Fibroblast of the aortic adventitia (primary cell): Measurements from ENCODE around the gene RAP2A. TPM values are rescaled to one million over a fixed set of nuclear protein-coding genes. Genes with fewer than 3 reads are reported as not detected.

Source experiments
- DNase-seq: peaks from one replicate; pipeline ENCODE4 v3.0.0-alpha.2; 2010; ENCODE audit warnings: low read depth
- H3K4me3 ChIP-seq: 2 replicates; pipeline ENCODE4 v1.5.1; 2011; ENCODE audit warnings: low read depth, mild to moderate bottlenecking, control low read depth, low read length, moderate library complexity
- CTCF ChIP-seq: IDR thresholded peaks from 2 replicates; pipeline ENCODE4 v1.5.1; 2011; ENCODE audit warnings: mild to moderate bottlenecking, low read length, control low read depth, inconsistent platforms; ENCODE audit not compliant: insufficient read depth
- total RNA-seq: library from RNA; depleted of rRNA; stranded (reverse); fragments of >200 nt; gene quantifications from 2 replicates; pipeline ENCODE4 v1.2.3, GENCODE V29; 2012; ENCODE audit warnings: low replicate concordance

RAP2A gene
- total RNA-seq, 1 donor = 29.0 TPM

- H3K4me3 ChIP-seq = no peak overlapping the region
- DNase-seq = no peak
- no peak for TF ChIP-seq CTCF
Measured at GRCh38 chr13:97471711-97472110, 37.7 kb downstream of the RAP2A start.

GRCh38 chr13:97474349-97474980 lies 40.5 kb downstream of the RAP2A start:
- no peak for DNase-seq
- TF ChIP-seq CTCF = no peak
- H3K4me3 ChIP-seq = no peak overlapping the region

- TF ChIP-seq CTCF = no peak
- no peak overlapping the region for H3K4me3 ChIP-seq
- no peak for DNase-seq
Measured at GRCh38 chr13:97475011-97475410, 41.0 kb downstream of the RAP2A start.

- no peak for DNase-seq
- TF ChIP-seq CTCF = no peak
- H3K4me3 ChIP-seq = no peak overlapping the region
Measured at GRCh38 chr13:97477844-97478243, 43.9 kb downstream of the RAP2A start.

- no peak overlapping the region for H3K4me3 ChIP-seq
- DNase-seq = no peak
- TF ChIP-seq CTCF = no peak
Measured at GRCh38 chr13:97478247-97478646, 44.3 kb downstream of the RAP2A start.

- no peak overlapping the region for H3K4me3 ChIP-seq
- no peak for DNase-seq
- no peak for TF ChIP-seq CTCF
Measured at GRCh38 chr13:97483465-97483864, 49.5 kb downstream of the RAP2A start.

- H3K4me3 ChIP-seq = no peak overlapping the region
- no peak for TF ChIP-seq CTCF
- DNase-seq = no peak
Measured at GRCh38 chr13:97484301-97484700, 50.3 kb downstream of the RAP2A start.
